Lung (tissue), 13 donors: Measurements from ENCODE around the gene NOP58. TPM values are rescaled to one million over a fixed set of nuclear protein-coding genes. Genes with fewer than 3 reads are reported as not detected.
A peak's percentile ranks its signal among the peaks of the same experiment; 100 is the strongest.

Experiments used
- ATAC-seq: fragments of 200-7000 bp; cut with Tn5 transposase; one replicate; pipeline ENCODE4 v1.9.1; 2020; ENCODE audit warnings: moderate number of reproducible peaks; ENCODE audit not compliant: insufficient read depth, low FRiP score
- DNase-seq, 3 donors: peaks; one replicate each; pipeline ENCODE4 v3.0.0-alpha.2; 2013 to 2017
- H3K27ac ChIP-seq, 2 donors: one replicate each; pipeline ENCODE4 v1.5.1; 2013; ENCODE audit warnings: mild to moderate bottlenecking in 2 of 2, moderate library complexity in 2 of 2, control low read depth in 1 of 2, inconsistent platforms in 1 of 2, low read depth in 1 of 2, low read length in 1 of 2
- H3K27me3 ChIP-seq, 3 donors: one replicate each; pipeline ENCODE4 v1.5.1; 2013; ENCODE audit warnings: low read length in 2 of 3; ENCODE audit not compliant: control insufficient read depth in 3 of 3, insufficient read depth in 3 of 3
- H3K36me3 ChIP-seq, 4 donors: one replicate each; pipeline ENCODE4 v1.5.1; 2013; ENCODE audit warnings: low read length in 4 of 4, mild to moderate bottlenecking in 1 of 4, moderate library complexity in 1 of 4; ENCODE audit not compliant: control insufficient read depth in 4 of 4, insufficient read depth in 4 of 4
- H3K4me1 ChIP-seq, 5 donors: one replicate each; pipeline ENCODE4 v1.5.1; 2013; ENCODE audit warnings: low read length in 5 of 5, mild to moderate bottlenecking in 2 of 5, moderate library complexity in 1 of 5; ENCODE audit not compliant: control insufficient read depth in 5 of 5, insufficient read depth in 5 of 5
- H3K4me3 ChIP-seq: one replicate; pipeline ENCODE4 v1.5.1; 2013; ENCODE audit warnings: mild to moderate bottlenecking, control low read depth, moderate library complexity
- H3K9ac ChIP-seq, 2 donors: one replicate each; pipeline ENCODE4 v1.5.1; 2013; ENCODE audit warnings: low read length in 2 of 2, control low read depth in 1 of 2; ENCODE audit not compliant: insufficient read depth in 1 of 2
- H3K9me3 ChIP-seq, 4 donors: one replicate each; pipeline ENCODE4 v1.5.1; 2013; ENCODE audit warnings: low read length in 3 of 4, mild to moderate bottlenecking in 1 of 4, moderate library complexity in 1 of 4; ENCODE audit not compliant: control insufficient read depth in 4 of 4, insufficient read depth in 3 of 4
- CTCF ChIP-seq: IDR thresholded peaks from 2 replicates; pipeline ENCODE4 v1.5.1; 2012; ENCODE audit warnings: mild to moderate bottlenecking; ENCODE audit errors: control extremely low read depth, extremely low read depth
- WGBS, 2 donors: extraction: QIAGEN DNeasy Blood & Tissue Kit; methylation state at CpG; one replicate each; pipeline ENCODE4 v1.1.7; 2013; 5-methylcytosine and 5-hydroxymethylcytosine counted together
- polyA plus RNA-seq, 2 donors: library from polyadenylated mRNA; stranded (reverse); fragments of 200-250 nt; gene quantifications; one replicate each; pipeline ENCODE4 v1.2.1, GENCODE V29; 2013
- small RNA-seq: library from RNA; depleted of rRNA; stranded (forward); fragments of <200 nt; gene quantifications from one replicate; pipeline ENCODE3, GENCODE V24; 2014; ENCODE audit warnings: low replicate concordance
- total RNA-seq, 2 donors: library from RNA; depleted of rRNA in 1 of 2; stranded (reverse); fragments of >200 nt in 1 of 2; gene quantifications; one replicate each; pipeline ENCODE4 v1.2.1, GENCODE V29; 2014 to 2021
- donor health status: control.
- donor health status: control.
- donor health status: Bipolar disorder and iron deficiency.
- donor health status: healthy.
- donor health status: DM: yes; HTN: yes; CAD: no.

NOP58 gene
- total and polyA plus RNA-seq, 4 donors = 48.1 to 113 (median 68.0) TPM

- H3K9me3 ChIP-seq = no peaks in the 10 kb centered on the region
- DNase-seq (no peak), ATAC-seq (no peak)
- H3K4me1 ChIP-seq = no peaks in the 10 kb centered on the region
- WGBS, 2 donors = 92 to 97% methylated on average over 7 of the region's 7 CpGs
- no peaks in the 10 kb centered on the region for H3K27me3 ChIP-seq
- no peak overlapping the region for H3K4me3 ChIP-seq
- TF ChIP-seq CTCF = no peak
- no peak overlapping the region for H3K9ac ChIP-seq
- no peak overlapping the region for H3K27ac ChIP-seq
- no peaks in the 10 kb centered on the region for H3K36me3 ChIP-seq
Observed at GRCh38 chr2:202346180-202346579, 80.6 kb downstream of the NOP58 start.

Small RNA genes lying within 50 kb of the gene (small RNA-seq; reads per million reads assigned to genes)
- gene AC079354.2 (not detected), gene RF00575 (not detected), gene RN7SL753P (not detected), gene SNORD11 (7.4 reads per million, percentile 95 among the genes with 10 or more reads in this experiment), gene SNORD11B (20.8 reads per million, percentile 97 among the genes with 10 or more reads in this experiment), gene SNORD70 (106 reads per million, percentile 98 among the genes with 10 or more reads in this experiment)

Other genes with a start within 250 kb of the NOP58 start
- gene FZD7, start 231.9 kb upstream of the NOP58 start, total RNA-seq = 10 to 100 TPM; 12.1 to 31.7 TPM
- 1 to 10 TPM; 3.9 to 4.4 TPM for gene FZD7, start 231.9 kb upstream of the NOP58 start, polyA plus RNA-seq
- 1 to 10 TPM; 5.3 to 8.5 TPM for gene KIAA2012, start 192.5 kb upstream of the NOP58 start, total RNA-seq
- 1 to 10 TPM in 1 of 2 donors, under 1 TPM in 1; 0.69 to 1.8 TPM for gene KIAA2012, start 192.5 kb upstream of the NOP58 start, polyA plus RNA-seq
- gene SUMO1, start 27.2 kb upstream of the NOP58 start, total RNA-seq = 10 to 100 TPM; 59.9 to 99.6 TPM
- 100 to 1,000 TPM in 1 of 2 donors, 10 to 100 TPM in 1; 66.7 to 105 TPM for gene SUMO1, start 27.2 kb upstream of the NOP58 start, polyA plus RNA-seq
- gene BMPR2, start 110.6 kb downstream of the NOP58 start, total RNA-seq = 100 to 1,000 TPM in 1 of 2 donors, 10 to 100 TPM in 1; 55.0 to 107 TPM
- 10 to 100 TPM; 11.4 to 18.3 TPM for gene BMPR2, start 110.6 kb downstream of the NOP58 start, polyA plus RNA-seq